GM21529 (cell line): ENCODE results near the gene RFNG.

Source experiments
- ATAC-seq: cut with Tn5 transposase; IDR thresholded peaks from one replicate; pipeline ENCODE4 v1.9.1; 2021; ENCODE audit not compliant: unreplicated experiment

The RFNG gene

GRCh38 chr17:82029990-82030469, 21.6 kb downstream of the RFNG start:
- ATAC-seq = no peak

GRCh38 chr17:82029391-82029790, 22.2 kb downstream of the RFNG start:
- ATAC-seq = no peak

- no peak for ATAC-seq
These were observed 22.6 kb downstream of the RFNG start for GRCh38 chr17:82028966-82029365.

- no peak for ATAC-seq
These were observed 23.4 kb downstream of the RFNG start for GRCh38 chr17:82028246-82028645.

GRCh38 chr17:82025401-82026107, 26.1 kb downstream of the RFNG start:
- ATAC-seq = no peak

GRCh38 chr17:82024859-82025258, 26.8 kb downstream of the RFNG start:
- ATAC-seq = no peak

GRCh38 chr17:82023447-82024241, 28.0 kb downstream of the RFNG start:
- peak; percentile 7 for ATAC-seq

GRCh38 chr17:82022981-82023446, 28.6 kb downstream of the RFNG start, which contains the start of gene LRRC45:
TSS of gene LRRC45 (plus strand) at chr17:82023305. CDS start at chr17:82023644, 339 bp downstream.
- ATAC-seq = peak; percentile 84

GRCh38 chr17:82022310-82022980, 29.2 kb downstream of the RFNG start, which contains the start of gene CENPX:
TSS of gene CENPX (minus strand) at chr17:82022878. CDS start at chr17:82022861, 17 bp downstream.
- no peak for ATAC-seq

GRCh38 chr17:82021900-82022309, 29.7 kb downstream of the RFNG start:
- ATAC-seq = no peak

GRCh38 chr17:82021107-82021899, 30.3 kb downstream of the RFNG start:
- no peak for ATAC-seq

GRCh38 chr17:82020572-82021106, 31.0 kb downstream of the RFNG start:
- no peak for ATAC-seq

DNA sequence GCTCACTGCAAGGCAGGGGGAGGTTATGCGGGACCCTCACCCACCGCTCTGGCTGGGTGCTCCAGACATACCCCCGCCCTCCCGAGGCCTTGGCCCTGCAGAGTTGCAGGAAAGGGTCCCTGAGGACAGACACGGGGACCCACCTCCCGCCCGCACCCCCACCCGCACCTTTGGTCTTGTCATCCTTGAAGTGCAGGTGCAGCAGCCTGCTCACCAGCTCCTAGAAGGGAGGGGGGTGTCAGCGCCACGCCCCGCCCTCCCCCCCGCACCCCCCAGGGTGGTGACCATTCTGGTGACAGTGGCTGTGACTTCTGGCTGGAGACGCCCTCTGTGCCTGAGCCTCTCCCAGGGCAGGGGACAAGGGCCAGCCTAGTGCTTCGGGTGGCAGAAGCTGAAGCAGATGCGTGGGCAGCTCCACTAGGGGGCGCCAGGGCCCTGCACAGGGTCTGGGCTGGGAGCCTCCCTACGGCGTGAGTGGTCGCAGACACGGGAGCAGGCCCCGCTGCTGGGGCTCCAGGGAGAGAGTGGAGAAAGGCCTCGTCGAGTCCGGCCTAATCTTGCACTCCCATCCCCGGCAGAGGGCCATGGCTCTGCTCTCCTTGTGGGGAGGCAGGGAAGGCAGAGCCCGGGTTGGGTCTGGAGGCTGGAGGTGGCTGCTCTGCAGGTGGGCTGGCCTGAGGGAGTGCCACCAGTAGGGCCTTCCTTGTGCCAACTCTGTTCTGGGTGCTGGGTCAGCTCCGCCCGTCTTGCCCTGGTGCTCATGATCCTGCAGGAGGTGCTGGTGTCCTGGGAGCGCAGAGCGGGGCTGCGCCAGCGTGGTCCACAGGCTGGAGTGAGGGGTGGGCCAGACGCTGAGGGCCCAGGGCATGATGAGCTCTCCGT, 31.7 kb downstream of the RFNG start:
- no peak for ATAC-seq

DNA sequence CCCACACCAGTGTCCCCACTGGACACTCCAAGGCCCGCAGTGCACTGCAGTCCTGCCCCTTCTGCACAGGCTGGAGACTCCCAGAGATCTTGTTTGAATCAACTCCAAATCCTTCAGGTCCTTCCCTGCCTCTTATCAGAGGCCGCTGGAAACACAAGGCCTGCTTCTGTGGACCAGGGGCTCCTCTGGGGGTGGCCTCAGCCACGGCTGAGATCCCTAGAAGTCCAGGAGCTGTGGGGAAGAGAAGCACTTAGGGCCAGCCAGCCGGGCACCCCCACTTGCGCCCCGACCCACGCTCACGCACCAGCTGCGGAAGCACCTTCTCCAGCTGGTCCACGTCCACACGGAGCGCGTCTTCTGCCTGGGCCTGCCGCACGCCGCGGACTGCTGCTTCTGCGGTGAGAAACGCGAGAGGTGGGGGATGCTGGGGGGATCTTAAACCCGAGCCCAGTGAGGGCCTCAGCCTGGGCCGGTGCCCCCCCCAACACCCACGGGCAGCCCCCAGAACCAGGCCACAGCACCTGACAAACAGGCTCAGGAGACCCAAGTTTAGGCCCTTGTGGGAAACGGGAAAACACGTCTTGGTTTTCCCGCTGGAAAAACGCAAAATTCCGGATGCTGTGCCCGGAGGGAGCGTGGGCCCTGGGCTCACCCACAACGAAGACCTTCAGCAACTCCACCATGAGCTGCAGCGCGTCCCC, 32.5 kb downstream of the RFNG start:
- ATAC-seq = no peak

DNA sequence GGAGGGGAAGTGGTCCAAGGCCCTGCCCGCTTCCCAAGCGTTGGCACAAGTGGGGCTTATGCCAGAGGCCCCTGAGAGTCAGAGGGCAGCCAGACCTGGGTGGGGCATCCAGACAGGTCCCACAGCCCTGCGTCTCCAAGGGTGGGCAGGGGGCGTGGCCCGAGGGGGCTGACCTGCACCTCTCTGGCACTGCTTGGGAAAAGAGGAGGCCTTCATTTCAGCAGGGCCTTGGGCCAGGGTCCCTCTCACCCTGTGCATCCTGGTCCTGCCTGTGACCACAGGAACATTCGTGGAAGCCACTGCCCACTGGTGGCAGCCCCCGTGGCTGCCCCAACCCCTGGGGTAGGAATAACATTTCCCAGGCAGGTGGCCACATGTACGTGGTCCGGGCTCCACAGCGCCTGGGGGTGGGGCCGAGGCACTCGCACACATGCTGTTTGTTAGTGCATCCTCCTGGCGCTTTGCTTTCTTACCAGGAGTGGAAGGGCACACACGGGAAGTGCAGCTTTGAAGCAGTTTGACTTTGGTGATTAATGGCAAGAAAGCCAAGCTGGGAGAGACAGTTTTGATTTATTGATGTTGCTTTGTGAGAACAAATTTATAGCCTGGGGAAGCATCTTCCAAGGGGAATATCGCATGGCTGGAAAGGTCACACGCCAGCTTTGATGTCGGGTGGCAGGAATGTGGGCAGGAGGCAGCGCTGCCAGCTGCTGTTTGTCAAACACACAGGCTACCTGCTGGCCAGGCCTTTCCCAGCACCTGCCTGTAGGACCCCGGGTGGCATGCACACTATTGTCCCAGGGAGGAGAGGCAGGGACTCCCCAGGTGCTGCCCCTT, 33.2 kb downstream of the RFNG start:
- ATAC-seq = no peak

DNA sequence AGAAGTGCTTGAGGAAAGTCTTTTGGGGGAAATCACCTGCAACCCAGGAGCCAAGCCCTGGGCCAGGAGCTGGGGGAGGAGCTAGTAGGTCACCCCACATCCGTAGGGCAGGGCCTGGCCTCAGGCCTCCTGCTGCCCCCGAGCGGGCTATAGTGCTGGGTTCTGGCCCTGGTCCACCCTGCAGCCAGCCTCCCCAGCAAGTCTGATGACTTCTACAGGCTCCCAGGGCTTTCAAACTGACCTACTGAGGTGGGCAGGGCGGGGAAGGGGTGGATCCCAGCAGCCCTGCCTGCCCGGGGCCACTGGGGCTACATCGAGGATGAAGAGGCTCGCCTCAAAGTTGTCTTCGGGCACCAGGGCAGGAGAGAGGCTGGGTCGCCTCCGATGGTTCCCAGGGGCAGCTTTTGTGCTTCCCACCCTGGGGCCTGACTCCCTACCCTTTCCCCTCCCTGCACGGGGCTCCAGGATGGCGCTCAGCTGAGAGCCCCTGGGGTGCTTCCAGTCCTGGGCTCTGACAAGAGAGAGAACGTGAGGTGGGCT, 33.9 kb downstream of the RFNG start:
- no peak for ATAC-seq

- no peak for ATAC-seq
These were observed 34.6 kb downstream of the RFNG start for GRCh38 chr17:82016875-82017459.
